SK-N-SH (cell line): Measurements from ENCODE around the gene APRT.

Experiments used
- CTCF ChIP-seq: fragments of 200-600 bp; sonication (generic); IDR thresholded peaks from 2 replicates; pipeline ENCODE4 v1.6.1; 2017; ENCODE audit warnings: antibody characterized with exemption, mild to moderate bottlenecking, moderate library complexity
- EP300 ChIP-seq, 2 experiments: IDR thresholded peaks; 2 replicates each; pipeline versions ENCODE4 v1.4.0 to v1.6.1; 2012; ENCODE audit warnings: borderline replicate concordance in 1 of 2, low read depth in 1 of 2, low read length in 1 of 2
- JUND ChIP-seq: IDR thresholded peaks from 2 replicates; pipeline ENCODE4 v1.4.0; 2012
- MAX ChIP-seq: IDR thresholded peaks from 2 replicates; pipeline ENCODE4 v1.4.0; 2012; ENCODE audit warnings: low read depth
- PBX3 ChIP-seq: IDR thresholded peaks from 2 replicates; pipeline ENCODE4; 2012
- POLR2AphosphoS5 ChIP-seq: IDR thresholded peaks from 2 replicates; pipeline ENCODE4 v1.6.1; 2012; ENCODE audit warnings: low read depth, low read length
- RAD21 ChIP-seq: IDR thresholded peaks from 2 replicates; pipeline ENCODE4 v1.6.1; 2012; ENCODE audit warnings: mild to moderate bottlenecking, low read length
- REST ChIP-seq: IDR thresholded peaks from 2 replicates; pipeline ENCODE4 v1.6.1; 2012; ENCODE audit warnings: mild to moderate bottlenecking, low read depth, low read length, moderate library complexity
- RXRA ChIP-seq: IDR thresholded peaks from 2 replicates; pipeline ENCODE4 v1.4.0; 2012; ENCODE audit warnings: low read depth, mild to moderate bottlenecking, borderline replicate concordance
- SIN3A ChIP-seq: IDR thresholded peaks from 2 replicates; pipeline ENCODE4 v1.6.1; 2012; ENCODE audit warnings: low read depth, mild to moderate bottlenecking, low read length, moderate library complexity, borderline replicate concordance
- SMC3 ChIP-seq: IDR thresholded peaks from 2 replicates; pipeline ENCODE4 v1.6.1; 2012; ENCODE audit warnings: low read depth, low read length, improper control_type of control experiment
- TAF1 ChIP-seq: IDR thresholded peaks from 2 replicates; pipeline ENCODE4 v1.6.1; 2012; ENCODE audit warnings: low read depth, mild to moderate bottlenecking, low read length, moderate library complexity, borderline replicate concordance

- no peak for TF ChIP-seq SMC3
- TF ChIP-seq CTCF = no peak
- no peak for TF ChIP-seq SIN3A
- no peak for TF ChIP-seq RAD21
- no peak for TF ChIP-seq JUND
- TF ChIP-seq PBX3 = no peak
- TF ChIP-seq EP300 (IDR thresholded peaks at IDR 0.05; ENCODE audit: borderline replicate concordance in 1 of 2, low read depth in 1 of 2, low read length in 1 of 2) = no peak
- no peak for TF ChIP-seq MAX
- no peak for TF ChIP-seq TAF1
- TF ChIP-seq REST = no peak
- no peak for TF ChIP-seq POLR2AphosphoS5
- no peak for TF ChIP-seq RXRA
Measured at GRCh38 chr16:88859381-88860091, 47.8 kb upstream of the APRT start.
